HG03442 (cell line): ENCODE measurements around the gene SLC22A31.
"Not testable (repeated sequence)": the region's sequence is repeated elsewhere in the genome, so short reads cannot be mapped to it uniquely, and the experiment has no call there.

Experiments
- ATAC-seq: cut with Tn5 transposase; IDR thresholded peaks from one replicate; pipeline ENCODE4 v1.9.1; 2021; ENCODE audit warnings: mild to moderate bottlenecking, moderate library complexity; ENCODE audit not compliant: unreplicated experiment

Gene SLC22A31

DNA sequence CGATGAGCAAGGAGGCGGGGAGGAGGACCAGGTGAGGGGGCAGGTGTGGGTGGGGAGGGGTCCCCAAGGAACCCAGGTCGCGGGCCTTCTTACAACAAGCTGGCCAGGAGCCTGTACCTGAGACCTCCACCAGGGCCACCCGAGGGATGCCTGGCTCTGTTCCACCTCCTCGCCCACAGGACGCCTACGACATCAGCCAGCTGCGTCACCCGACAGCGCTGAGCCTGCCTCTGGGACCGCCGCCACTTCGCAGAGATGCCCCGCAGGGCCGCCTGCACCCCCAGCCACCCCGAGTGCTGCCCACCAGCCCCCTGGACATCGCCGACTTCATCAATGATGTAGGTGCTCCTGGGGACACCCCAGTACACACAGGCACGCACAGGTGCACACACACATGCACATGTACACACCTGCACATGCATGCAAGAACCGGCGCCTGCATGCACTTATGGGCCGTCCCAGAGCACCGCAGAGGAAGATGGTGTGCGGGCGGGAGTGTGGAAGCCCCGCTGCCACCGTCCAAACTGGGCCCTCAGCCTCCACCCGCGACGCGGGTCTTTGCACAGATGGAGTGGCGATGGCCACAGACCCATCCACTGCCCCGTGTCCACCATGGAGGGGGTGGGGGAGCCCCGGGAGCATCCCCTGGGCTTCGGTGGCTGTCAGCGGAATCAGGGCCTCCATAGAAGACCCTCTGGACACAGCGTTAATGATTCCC lies 6.6 kb downstream of the SLC22A31 start:
- ATAC-seq, result no peak

DNA sequence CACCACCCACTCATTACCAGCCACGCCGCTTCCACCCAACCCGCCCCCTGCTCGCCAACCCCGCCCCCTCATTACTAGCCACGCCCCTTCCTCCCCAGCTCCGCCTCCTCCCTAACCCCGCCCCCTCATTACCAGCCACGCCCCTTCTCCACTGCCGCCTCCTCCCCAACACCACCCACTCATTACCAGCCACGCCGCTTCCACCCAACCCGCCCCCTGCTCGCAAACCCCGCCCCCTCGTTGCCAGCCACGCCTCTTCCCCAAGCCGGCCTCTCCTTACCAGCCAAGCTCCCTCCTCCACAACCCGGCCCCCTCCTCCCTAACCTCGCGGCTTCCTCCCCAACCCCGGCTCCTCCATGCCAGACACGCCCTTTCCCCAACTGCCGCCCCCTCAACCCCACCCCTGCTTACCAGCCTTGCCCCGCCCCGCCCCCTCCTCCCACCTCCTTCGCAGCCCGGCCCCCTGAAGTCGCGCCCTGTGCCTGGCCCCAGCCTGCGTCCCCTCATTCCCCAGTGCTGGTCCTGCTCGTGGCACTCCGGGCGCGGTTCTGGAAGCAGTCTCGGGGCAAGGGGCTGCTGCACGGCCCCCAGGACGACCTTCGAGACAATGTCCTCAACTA lies 7.3 kb downstream of the SLC22A31 start:
- ATAC-seq, result no peak

DNA sequence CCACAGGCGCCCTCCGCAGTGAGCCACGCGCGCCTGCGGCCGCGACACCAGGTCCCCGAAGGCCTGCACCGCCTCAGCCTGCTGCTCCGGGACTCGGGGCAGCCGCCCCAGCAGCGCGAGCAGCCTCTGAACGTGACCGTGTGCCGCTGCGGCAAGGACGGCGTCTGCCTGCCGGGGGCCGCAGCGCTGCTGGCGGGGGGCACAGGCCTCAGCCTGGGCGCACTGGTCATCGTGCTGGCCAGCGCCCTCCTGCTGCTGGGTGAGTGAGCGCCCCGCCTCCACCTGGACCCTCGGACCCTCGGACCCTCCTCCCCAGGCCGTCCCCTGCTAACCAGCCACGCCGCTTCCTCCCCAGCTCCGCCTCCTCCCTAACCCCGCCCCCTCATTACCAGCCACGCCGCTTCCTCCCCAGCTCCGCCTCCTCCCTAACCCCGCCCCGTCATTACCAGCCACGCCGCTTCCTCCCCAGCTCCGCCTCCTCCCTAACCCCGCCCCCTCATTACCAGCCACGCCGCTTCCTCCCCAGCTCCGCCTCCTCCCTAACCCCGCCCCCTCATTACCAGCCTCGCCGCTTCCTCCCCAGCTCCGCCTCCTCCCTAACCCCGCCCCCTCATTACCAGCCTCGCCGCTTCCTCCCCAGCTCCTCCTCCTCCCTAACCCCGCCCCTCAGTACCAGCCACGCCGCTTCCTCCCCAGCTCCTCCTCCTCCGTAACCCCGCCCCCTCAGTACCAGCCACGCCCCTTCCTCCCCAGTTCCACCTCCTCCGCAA lies 8.0 kb downstream of the SLC22A31 start:
- ATAC-seq, result not testable (repeated sequence)

DNA sequence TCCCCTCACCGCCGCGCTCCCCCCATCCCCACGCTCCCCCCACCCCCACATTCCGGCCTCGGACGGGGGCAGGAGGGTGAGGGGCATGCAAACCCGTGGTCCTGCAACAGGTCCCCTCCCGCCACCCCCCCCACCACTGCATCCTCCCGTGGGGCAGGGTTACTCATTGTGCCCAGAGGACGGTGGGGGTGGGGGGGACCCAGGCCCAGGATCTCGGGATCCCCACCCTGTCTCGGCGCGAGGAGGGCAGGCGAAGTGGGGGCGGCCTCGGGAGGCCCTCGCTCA lies 8.5 kb downstream of the SLC22A31 start:
- ATAC-seq, result no peak

DNA sequence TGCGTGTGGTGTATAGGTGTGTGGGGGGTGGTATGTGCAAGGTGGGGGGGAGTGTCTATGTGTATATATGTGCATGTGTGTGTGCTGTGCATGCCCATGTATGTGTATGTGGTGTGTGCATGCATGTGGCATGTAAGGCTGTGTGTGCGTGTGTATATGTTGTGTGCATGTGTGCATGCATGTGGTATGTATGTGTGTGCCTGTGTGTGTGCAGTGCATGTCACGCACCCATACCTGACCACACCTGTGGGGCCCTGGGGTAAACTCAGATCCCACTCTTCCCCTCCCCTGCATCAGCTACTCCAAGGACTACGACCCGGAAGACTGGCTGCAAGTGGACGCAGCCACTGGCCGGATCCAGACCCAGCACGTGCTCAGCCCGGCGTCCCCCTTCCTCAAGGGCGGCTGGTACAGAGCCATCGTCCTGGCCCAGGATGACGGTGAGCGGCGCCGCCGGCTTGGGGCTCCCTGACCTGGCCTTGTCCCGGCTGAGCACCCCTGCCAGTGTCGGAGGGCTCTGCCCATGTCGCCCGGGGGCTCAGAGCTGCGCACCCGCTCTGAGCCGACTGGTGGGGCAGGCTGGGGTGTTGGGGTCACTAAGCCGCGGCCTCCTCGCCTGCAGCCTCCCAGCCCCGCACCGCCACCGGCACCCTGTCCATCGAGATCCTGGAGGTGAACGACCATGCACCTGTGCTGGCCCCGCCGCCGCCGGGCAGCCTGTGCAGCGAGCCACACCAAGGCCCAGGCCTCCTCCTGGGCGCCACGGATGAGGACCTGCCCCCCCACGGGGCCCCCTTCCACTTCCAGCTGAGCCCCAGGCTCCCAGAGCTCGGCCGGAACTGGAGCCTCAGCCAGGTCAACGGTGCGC lies 9.1 kb downstream of the SLC22A31 start:
- ATAC-seq, result no peak

DNA sequence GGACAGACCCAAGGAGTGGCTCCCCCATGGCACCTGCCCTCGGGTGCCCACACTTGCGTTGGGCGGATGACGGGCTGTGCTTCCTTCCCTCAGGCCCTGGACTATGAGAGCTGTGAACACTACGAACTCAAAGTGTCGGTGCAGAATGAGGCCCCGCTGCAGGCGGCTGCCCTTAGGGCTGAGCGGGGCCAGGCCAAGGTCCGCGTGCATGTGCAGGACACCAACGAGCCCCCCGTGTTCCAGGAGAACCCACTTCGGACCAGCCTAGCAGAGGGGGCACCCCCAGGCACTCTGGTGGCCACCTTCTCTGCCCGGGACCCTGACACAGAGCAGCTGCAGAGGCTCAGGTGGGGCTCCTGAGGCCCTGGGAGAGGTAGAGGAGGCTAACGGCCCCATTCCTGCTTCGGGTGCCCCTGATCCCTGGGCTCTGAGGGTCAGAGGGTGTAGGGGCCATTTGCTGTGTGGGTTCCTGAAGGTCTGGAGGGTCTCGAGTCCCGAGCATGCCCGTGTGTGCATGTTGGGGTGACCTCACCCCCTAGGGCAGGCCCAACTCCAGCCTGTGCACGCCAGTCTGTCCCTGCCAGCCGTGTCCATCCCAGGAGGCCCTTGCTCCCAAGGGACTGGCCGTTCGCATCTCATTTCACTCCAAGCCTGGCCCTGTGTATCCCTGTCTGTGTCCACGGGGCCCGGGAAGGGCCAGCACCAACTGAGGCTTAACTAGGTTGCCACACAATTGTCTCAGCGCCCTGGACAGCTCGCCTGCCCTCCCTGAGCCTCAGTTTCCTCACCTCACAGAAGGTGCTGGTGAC lies 10.0 kb downstream of the SLC22A31 start:
- no peak for ATAC-seq

DNA sequence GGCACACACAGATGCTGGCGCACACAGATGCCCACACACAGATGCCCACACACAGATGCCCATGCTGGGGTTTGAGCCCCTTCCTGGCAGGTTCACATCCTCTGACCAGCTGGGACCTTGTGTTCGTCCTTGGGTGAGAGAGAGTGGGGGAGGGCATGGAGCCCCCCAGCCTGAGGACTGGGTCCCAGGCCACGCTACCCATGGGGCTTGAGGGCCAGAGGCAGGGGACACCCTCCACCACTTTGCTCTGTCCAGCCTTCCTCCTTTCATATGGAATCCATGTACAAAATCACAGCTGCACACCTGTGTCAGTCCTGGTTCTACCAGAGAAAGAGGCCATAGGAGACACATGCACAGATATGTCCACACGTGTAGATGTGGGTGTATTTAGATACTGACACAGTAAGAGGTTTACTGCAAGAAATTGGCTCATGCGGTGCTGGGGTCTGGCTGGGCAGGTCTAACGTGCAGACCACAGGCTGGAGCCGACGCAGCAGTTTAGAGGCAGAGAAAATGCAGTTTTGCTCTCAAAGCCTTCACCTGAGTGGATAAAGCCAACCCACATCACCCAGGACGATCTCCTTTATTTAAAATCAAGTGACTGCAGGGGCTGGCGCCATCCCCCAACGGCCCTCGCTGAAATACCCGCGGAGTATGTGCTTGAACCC lies 10.8 kb downstream of the SLC22A31 start:
- ATAC-seq, result no peak

DNA sequence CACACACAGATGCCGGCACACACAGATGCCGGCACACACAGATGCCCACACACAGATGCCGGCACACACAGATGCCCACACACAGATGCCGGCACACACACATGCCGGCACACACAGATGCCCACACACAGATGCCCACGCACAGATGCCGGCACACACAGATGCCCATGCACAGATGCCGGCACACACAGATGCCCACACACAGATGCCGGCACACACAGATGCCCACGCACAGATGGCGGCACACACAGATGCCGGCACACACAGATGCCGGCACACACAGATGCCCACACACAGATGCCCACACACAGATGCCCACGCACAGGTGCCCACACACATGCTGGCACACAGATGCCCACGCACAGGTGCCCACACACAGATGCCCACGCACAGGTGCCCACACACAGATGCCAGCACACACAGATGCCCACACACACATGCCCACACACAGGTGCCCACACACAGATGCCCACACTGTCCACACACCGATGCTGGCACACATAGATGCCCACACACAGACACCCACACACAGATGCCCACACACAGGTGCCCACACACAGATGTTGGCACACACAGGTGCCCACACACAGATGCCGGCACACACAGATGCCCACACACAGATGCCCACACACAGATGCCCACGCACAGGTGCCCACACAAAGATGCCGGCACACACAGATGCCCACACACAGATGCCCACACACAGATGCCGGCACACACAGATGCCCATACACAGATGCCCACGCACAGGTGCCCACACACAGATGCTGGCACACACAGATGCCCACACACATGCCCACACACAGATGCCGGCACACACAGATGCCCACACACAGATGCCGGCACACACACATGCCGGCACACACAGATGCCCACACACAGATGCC lies 11.6 kb downstream of the SLC22A31 start:
- ATAC-seq, result not testable (repeated sequence)

DNA sequence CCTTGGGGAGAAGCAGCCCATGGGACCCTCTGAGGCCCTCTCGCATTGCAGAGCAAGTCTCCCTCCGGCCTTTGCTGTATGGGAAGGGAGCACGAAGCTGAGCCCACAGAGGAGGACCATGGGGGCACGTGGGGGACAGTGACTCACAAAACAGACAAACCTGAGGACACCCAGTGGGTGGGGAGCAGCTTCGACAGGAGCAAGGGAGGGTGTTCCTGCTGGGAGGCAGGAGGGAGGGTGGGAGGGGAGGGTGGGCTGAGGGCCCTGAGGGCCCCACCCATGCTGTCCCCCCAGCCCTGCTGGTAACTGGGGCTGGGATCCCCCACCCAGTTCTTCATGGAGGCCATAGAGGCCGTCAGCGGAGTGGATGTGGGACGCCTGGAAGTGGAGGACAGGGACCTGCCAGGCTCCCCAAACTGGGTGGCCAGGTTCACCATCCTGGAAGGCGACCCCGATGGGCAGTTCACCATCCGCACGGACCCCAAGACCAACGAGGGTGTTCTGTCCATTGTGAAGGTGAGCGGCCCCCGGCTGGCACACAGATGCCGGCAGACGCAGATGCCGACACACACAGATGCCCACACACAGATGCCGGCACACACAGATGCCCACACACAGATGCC lies 12.5 kb downstream of the SLC22A31 start:
- ATAC-seq, result no peak

DNA sequence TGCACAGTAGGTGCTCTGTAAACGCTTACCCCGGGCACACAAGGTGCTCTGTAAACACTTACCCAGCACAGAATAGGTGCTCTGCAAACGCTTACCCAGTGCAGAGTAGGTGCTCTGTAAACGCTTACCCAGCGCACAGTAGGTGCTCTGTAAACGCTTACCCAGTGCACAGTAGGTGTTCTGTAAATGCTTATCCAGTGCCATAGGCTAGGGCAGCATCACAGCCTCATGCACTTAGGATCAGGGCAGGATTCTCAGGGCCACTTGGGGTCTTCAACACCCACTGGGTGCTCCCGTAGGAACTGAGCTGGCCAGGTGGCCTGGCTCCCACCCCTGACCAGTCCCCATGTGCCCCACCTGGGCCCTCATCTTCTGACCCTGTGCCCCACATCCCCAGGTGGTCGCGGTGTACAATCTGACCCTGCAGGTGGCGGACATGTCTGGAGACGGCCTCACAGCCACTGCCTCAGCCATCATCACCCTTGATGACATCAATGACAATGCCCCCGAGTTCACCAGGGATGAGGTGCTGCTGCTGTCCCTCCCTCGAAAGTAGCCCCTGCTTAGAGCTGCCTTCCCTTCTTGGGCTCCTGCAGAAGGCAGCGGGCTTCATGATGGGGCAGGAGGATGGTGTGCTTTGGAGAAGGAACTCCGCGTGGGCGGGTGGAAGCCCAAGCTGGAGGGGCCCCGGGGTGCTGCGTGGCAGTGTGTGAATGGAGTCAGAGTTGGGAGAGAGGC lies 13.1 kb downstream of the SLC22A31 start:
- no peak for ATAC-seq

DNA sequence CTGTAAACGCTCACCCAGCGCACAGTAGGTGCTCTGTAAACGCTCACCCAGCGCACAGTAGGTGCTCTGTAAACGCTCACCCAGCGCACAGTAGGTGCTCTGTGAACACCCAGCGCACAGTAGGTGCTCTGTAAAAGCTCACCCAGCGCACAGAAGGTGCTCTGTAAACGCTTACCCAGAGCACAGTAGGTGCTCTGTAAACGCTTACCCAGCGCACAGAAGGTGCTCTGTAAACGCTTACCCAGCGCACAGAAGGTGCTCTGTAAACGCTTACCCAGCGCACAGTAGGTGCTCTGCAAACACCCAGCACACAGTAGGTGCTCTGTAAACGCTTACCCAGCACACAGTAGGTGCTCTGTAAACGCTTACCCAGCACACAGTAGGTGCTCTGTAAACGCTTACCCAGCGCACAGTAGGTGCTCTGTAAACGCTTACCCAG lies 13.7 kb downstream of the SLC22A31 start:
- not testable (repeated sequence) for ATAC-seq

DNA sequence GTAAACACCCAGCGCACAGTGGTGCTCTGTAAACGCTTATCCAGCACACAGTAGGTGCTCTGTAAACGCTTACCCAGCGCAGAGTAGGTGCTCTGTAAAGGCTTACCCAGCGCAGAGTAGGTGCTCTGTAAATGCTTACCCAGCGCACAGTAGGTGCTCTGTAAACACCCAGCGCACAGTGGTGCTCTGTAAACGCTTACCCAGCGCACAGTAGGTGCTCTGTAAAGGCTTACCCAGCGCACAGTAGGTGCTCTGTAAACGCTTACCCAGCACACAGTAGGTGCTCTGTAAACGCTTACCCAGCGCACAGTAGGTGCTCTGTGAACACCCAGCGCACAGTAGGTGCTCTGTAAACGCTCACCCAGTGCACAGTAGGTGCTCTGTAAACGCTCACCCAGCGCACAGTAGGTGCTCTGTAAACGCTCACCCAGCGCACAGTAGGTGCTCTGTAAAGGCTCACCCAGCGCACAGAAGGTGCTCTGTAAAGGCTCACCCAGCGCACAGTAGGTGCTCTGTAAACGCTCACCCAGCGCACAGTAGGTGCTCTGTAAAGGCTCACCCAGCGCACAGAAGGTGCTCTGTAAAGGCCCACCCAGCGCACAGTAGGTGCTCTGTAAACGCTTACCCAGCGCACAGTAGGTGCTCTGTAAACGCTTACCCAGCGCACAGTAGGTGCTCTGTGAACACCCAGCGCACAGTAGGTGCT lies 14.3 kb downstream of the SLC22A31 start:
- not testable (repeated sequence) for ATAC-seq

DNA sequence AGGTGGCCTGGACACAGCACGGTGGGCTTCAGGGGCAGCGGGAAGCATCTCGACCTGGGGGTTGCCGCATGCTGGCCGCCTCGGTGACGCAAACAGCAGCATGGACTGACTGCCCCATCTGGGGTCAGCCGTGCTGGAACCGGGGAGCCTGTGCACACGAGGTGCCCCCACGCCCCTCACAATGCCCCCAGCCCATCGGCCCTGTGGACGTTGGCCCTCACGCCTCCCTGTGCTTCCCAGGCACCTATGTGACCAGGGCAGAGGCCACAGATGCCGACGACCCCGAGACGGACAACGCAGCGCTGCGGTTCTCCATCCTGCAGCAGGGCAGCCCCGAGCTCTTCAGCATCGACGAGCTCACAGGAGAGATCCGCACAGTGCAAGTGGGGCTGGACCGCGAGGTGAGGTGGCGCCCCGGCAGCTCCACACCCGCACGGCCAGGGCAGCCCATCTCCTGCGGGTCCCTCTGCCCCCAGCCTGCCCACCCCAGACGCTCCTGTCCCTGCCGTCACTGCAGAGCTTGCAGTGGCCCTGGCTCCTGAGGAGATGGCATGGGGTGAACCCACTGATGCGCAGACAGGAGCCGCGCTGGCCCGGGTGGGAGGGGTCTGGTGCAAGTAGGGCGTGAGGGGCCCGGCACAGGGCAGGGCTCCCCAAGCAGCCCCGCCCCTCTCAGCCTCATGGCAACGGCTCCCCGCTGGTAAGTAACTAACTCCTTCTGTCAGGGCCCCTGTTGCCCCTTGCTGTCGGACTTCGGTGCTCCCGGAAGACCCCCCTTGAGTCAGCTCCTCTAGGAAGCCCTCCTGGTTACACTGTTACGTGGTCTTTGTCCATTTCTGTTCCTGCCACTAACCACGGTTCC lies 15.2 kb downstream of the SLC22A31 start:
- ATAC-seq, result no peak

DNA sequence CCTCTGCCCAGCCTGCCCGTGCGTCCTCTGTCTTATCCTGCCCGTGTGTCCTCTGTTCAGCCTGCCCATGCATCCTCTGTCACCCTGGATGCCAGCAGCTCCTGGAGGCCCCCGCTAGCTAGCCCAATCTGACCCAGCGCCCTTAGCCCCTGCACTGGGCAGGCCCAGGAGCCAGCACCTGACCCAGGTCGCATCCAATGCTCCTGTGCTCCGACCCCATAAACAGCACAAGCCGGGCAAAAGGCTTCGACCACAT lies 15.7 kb downstream of the SLC22A31 start:
- no peak for ATAC-seq

DNA sequence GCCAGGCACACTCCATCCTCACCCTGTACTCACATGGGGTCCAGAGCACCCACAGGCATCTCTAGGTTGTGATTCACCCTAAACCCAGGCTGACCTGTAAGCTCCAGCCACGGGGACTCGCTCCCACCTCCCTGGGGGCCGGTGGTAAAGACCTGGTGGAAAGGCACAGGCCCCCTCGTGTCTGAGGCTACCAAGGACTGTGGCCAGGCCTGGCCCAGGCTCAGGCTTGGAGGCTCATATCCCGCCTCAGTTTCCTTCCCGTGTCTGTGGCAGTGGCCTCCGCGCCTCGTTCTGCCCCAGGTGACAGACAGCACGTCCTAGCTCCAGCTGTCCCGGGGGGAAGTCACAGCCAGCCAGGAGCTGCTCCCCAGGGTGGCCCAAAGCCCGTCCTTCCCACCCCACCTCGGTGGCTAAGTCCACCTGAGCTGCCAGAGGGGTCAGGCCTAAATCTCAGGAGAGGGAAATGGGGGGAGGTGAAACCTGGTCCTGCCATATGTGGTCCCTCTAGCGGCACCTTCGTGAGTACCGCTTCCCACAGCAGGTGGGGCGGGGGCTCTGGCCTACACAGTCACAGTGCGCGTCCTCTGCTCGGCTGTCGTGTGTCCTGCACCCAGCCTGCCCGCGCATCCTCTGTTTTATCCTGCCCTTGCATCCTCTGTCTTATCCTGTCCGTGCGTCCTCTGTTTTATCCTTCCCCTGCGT lies 16.2 kb downstream of the SLC22A31 start:
- ATAC-seq, result no peak

DNA sequence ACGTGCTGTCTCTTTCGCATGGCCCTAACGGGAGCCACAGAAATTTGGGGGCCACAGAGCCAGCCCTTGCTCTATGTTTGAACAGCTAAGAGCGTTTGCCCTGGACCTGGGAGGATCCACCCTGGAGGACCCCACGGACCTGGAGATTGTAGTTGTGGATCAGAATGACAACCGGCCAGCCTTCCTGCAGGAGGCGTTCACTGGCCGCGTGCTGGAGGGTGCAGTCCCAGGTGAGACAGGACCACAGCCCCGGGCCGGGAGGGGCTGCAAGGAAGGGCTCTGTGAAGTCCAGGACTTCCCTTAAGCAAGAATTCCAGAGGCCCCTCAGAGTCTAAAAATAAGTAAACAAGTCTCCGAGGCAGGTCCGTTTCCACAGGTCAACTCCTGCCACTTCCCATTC lies 16.9 kb downstream of the SLC22A31 start:
- ATAC-seq, result no peak
